Gastrocnemius medialis (tissue), 4 donors: ENCODE data around the gene BRD8.

Experiments used
- CTCF ChIP-seq, 5 experiments: fragments of 450-650 bp in 3 of 5; fragments of 200-600 bp in 2 of 5; sonication (generic) in 2 of 5; IDR thresholded peaks in 4 of 5; conservative IDR thresholded peaks in 1 of 5; 1 replicate in 4 of 5; 2 replicates in 1 of 5; pipeline ENCODE4 v1.5.1; 2016 to 2019; ENCODE audit warnings: antibody characterized with exemption in 5 of 5, mild to moderate bottlenecking in 3 of 5, moderate library complexity in 3 of 5
- POLR2A ChIP-seq, 2 donors: fragments of 450-650 bp; IDR thresholded peaks; one replicate each; pipeline ENCODE4 v1.6.1; 2017; ENCODE audit warnings: antibody characterized with exemption in 2 of 2, mild to moderate bottlenecking in 2 of 2, moderate library complexity in 2 of 2

DNA sequence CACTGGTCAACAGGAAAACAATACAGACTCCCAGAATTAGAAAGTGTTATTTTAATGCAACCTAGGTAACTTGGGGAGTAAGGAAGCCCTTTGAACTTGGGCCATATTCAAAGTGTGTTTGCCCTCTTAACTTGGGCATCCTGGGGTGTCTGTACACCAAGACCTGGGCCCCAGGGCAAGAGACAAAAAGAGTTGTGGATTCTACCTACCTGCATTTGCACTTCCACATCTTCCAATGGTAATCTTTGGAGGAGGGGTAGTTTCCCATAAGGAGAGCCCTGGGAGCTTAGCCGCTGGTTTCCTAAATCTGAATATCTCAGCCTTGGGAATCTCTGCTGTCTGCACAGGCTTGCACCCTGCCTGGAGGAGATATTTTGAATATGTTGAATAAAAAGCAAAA lies 86.1 kb downstream of the BRD8 start:
- TF ChIP-seq CTCF (IDR thresholded peaks at IDR 0.05 in 4 of 5, conservative IDR thresholded peaks at IDR 0.05 in 1 of 5) (no peak), POLR2A (IDR thresholded peaks at IDR 0.05) (no peak)
